Right lobe of liver (tissue), 4 donors: Measurements from ENCODE around the gene FGF8.

ENCODE experiments used
- POLR2A ChIP-seq: fragments of 450-650 bp; IDR thresholded peaks from one replicate; pipeline ENCODE4 v1.6.1; 2017; ENCODE audit warnings: antibody characterized with exemption, mild to moderate bottlenecking
- TF ChIP-seq, protein P1 (sequence below), 4 donors: fragments of 200-600 bp in 3 of 4; fragments of 450-650 bp in 1 of 4; IDR thresholded peaks; one replicate each; pipeline versions ENCODE4 v1.5.1 to v1.8.0; 2016 to 2022; ENCODE audit warnings: antibody characterized with exemption in 4 of 4, mild to moderate bottlenecking in 2 of 4
- donor health status: DM: no; HTN: no; CAD: no.
- donor health status: DM: no; HTN: no; CAD: no.
- donor health status: DM: no; HTN: yes; CAD: no.

DNA sequence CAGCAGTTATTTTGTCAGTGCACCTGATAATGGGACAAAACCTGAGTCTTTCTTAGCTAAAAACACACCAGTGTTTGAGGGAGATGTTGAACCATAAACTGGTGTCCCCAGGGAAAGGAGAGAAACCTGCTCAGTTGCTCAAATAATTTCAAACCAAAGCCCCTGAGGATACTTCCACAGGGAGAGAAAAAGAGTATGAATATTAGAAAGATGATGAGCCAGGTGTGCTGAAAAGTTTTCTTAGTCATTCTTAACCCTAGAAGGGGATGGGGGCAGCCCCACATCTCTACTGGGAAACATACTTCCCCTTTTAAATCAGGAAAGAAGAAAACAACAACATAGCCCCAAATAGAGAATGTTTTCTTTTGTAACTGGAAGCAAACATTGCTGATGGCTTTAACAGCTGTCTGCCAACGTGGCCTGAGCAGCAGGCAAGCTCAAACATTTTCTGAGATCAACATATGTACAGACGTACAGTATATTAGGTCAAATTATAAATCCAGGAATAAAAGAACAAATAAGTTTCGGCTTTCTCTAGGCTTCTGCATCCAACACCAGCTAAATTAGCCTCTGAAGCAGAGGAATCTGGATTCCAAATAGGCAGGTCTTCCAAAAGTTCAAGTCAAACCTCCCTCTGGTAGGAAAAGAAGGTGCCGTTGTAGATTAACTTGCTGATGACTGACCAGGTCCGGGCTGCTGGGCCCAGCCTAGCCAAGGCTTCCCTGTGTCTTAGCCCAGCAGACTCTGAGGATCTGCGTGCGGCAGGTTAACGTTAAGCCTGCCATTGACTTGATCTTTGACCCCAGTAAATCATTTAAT is 50.4 kb downstream of the FGF8 start:
- no peak for TF ChIP-seq POLR2A
- TF ChIP-seq, protein P1, sequence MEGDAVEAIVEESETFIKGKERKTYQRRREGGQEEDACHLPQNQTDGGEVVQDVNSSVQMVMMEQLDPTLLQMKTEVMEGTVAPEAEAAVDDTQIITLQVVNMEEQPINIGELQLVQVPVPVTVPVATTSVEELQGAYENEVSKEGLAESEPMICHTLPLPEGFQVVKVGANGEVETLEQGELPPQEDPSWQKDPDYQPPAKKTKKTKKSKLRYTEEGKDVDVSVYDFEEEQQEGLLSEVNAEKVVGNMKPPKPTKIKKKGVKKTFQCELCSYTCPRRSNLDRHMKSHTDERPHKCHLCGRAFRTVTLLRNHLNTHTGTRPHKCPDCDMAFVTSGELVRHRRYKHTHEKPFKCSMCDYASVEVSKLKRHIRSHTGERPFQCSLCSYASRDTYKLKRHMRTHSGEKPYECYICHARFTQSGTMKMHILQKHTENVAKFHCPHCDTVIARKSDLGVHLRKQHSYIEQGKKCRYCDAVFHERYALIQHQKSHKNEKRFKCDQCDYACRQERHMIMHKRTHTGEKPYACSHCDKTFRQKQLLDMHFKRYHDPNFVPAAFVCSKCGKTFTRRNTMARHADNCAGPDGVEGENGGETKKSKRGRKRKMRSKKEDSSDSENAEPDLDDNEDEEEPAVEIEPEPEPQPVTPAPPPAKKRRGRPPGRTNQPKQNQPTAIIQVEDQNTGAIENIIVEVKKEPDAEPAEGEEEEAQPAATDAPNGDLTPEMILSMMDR (IDR thresholded peaks at IDR 0.05), result no peak
